ENCODE measurements around the gene ZNF593. TPM values are rescaled to one million over a fixed set of nuclear protein-coding genes. Genes with fewer than 3 reads are reported as not detected.

Gene ZNF593
- total RNA-seq, 8 experiments from 2014 or later, result 29.9 to 109 (median 47.4) TPM

GRCh38 chr1:26132128-26132833 is 37.4 kb upstream of the ZNF593 start:
- H3K4me3 ChIP-seq, result no peak overlapping the region
- in situ Hi-C loops (cut with MboI; ENCODE audit: low pct_unique_long_range_greater_than_20kb in 2 of 9, low sequenced_read_pairs in 9 of 9, unreplicated experiment in 9 of 9), result no loop called here
- peaks cover 0 to 5% of the 10 kb centered on the region in 2 donors for H3K4me1 ChIP-seq (replicated peaks in 1 of 2)
- no peak overlapping the region for H3K27ac ChIP-seq
- ATAC-seq (replicated peaks in 6 of 8), result peak in 3 of 8 experiments; percentile 94 to 95 (median 95)
- WGBS, 10 experiments, result 10 to 85% (median 62%) methylated on average over 1 to 5 of the region's 5 CpGs; no CpG with 5 or more reads in 1 of the 10 experiments

GRCh38 chr1:26132834-26133167 is 36.9 kb upstream of the ZNF593 start:
- H3K4me3 ChIP-seq, result no peak overlapping the region
- ATAC-seq (replicated peaks in 6 of 8), result no peak
- peaks cover 0 to 3% of the 10 kb centered on the region in 2 donors for H3K4me1 ChIP-seq (replicated peaks in 1 of 2)
- WGBS, 10 experiments, result 31 to 100% (median 100%) methylated on average over 1 to 2 of the region's 2 CpGs; no CpG with 5 or more reads in 3 of the 10 experiments
- no peak overlapping the region for H3K27ac ChIP-seq
- in situ Hi-C loops (cut with MboI; ENCODE audit: low pct_unique_long_range_greater_than_20kb in 2 of 9, low sequenced_read_pairs in 9 of 9, unreplicated experiment in 9 of 9), result no loop called here

- 20 to 89% (median 76%) methylated on average over 1 to 3 of the region's 3 CpGs; no CpG with 5 or more reads in 2 of the 10 experiments for WGBS, 10 experiments
- no peak overlapping the region for H3K27ac ChIP-seq
- no peak for ATAC-seq (replicated peaks in 6 of 8)
- in situ Hi-C loops (cut with MboI; ENCODE audit: low pct_unique_long_range_greater_than_20kb in 2 of 9, low sequenced_read_pairs in 9 of 9, unreplicated experiment in 9 of 9), result no loop called here
- peaks cover 0 to 3% of the 10 kb centered on the region in 2 donors for H3K4me1 ChIP-seq (replicated peaks in 1 of 2)
- H3K4me3 ChIP-seq, result no peak overlapping the region
Measured at GRCh38 chr1:26134466-26134865, 35.2 kb upstream of the ZNF593 start.

GRCh38 chr1:26138974-26139558 is 30.6 kb upstream of the ZNF593 start:
- no peak for ATAC-seq (replicated peaks in 6 of 8)
- in situ Hi-C loops (cut with MboI; ENCODE audit: low pct_unique_long_range_greater_than_20kb in 2 of 9, low sequenced_read_pairs in 9 of 9, unreplicated experiment in 9 of 9), result no loop called here
- 25 to 89% (median 75%) methylated on average over 1 to 3 of the region's 3 CpGs; no CpG with 5 or more reads in 1 of the 10 experiments for WGBS, 10 experiments
- H3K4me1 ChIP-seq (replicated peaks in 1 of 2), result no peaks in the 10 kb centered on the region
- H3K27ac ChIP-seq, result no peak overlapping the region
- no peak overlapping the region for H3K4me3 ChIP-seq

- WGBS, 10 experiments, result 80 to 100% (median 94%) methylated on average over 1 to 8 of the region's 8 CpGs; no CpG with 5 or more reads in 1 of the 10 experiments
- H3K4me3 ChIP-seq, result no peak overlapping the region
- no peak overlapping the region for H3K27ac ChIP-seq
- no peak for ATAC-seq (replicated peaks in 6 of 8)
- peaks cover 0 to 2% of the 10 kb centered on the region in 2 donors for H3K4me1 ChIP-seq (replicated peaks in 1 of 2)
- in situ Hi-C loops (cut with MboI; ENCODE audit: low pct_unique_long_range_greater_than_20kb in 2 of 9, low sequenced_read_pairs in 9 of 9, unreplicated experiment in 9 of 9), result no loop called here
Measured at GRCh38 chr1:26142159-26142558, 27.5 kb upstream of the ZNF593 start.

- Histone ChIP-seq H3K4me1 (replicated peaks in 1 of 2) (peaks cover 0 to 2% of the 10 kb centered on the region in 2 donors), H3K4me3 (no peak overlapping the region), H3K27ac (no peak overlapping the region)
- in situ Hi-C loops (cut with MboI; ENCODE audit: low pct_unique_long_range_greater_than_20kb in 2 of 9, low sequenced_read_pairs in 9 of 9, unreplicated experiment in 9 of 9), result no loop called here
- WGBS, 10 experiments, result 0 to 54% (median 8%) methylated on average over 4 to 18 of the region's 19 CpGs; no CpG with 5 or more reads in 3 of the 10 experiments
- peak; percentile 88 to 100 (median 94) for ATAC-seq (replicated peaks in 6 of 8)
Measured at GRCh38 chr1:26145041-26145959, 24.4 kb upstream of the ZNF593 start.

GRCh38 chr1:26145960-26146294 is 23.8 kb upstream of the ZNF593 start:
- WGBS, 10 experiments, result 0 to 100% (median 52%) methylated on average over 1 to 6 of the region's 6 CpGs; no CpG with 5 or more reads in 4 of the 10 experiments
- Histone ChIP-seq H3K27ac (no peak overlapping the region), H3K4me3 (no peak overlapping the region), H3K4me1 (replicated peaks in 1 of 2) (peaks cover 0 to 2% of the 10 kb centered on the region in 2 donors)
- peak in 2 of 8 experiments; percentile 12 to 14 for ATAC-seq (replicated peaks in 6 of 8)
- in situ Hi-C loops (cut with MboI; ENCODE audit: low pct_unique_long_range_greater_than_20kb in 2 of 9, low sequenced_read_pairs in 9 of 9, unreplicated experiment in 9 of 9), result no loop called here

- H3K4me1 ChIP-seq (replicated peaks in 1 of 2), result peaks cover 0 to 2% of the 10 kb centered on the region in 2 donors
- in situ Hi-C loops (cut with MboI; ENCODE audit: low pct_unique_long_range_greater_than_20kb in 2 of 9, low sequenced_read_pairs in 9 of 9, unreplicated experiment in 9 of 9), result no loop called here
- H3K4me3 ChIP-seq, result no peak overlapping the region
- no peak overlapping the region for H3K27ac ChIP-seq
- ATAC-seq (replicated peaks in 6 of 8), result no peak
Measured at GRCh38 chr1:26148887-26149286, 20.8 kb upstream of the ZNF593 start.

GRCh38 chr1:26153966-26154532 is 15.7 kb upstream of the ZNF593 start:
- in situ Hi-C loops (cut with MboI; ENCODE audit: low pct_unique_long_range_greater_than_20kb in 2 of 9, low sequenced_read_pairs in 9 of 9, unreplicated experiment in 9 of 9), result loop anchor here in 2 of 9 experiments (10.0 kb wide), 1 partner anchor 49 kb away; no protein-coding TSS in a partner anchor
- no peak for ATAC-seq (replicated peaks in 6 of 8)
- Histone ChIP-seq H3K27ac (no peak overlapping the region), H3K4me3 (no peak overlapping the region), H3K4me1 (replicated peaks in 1 of 2) (peaks cover 28 to 39% of the 10 kb centered on the region in 2 donors)
- 38 to 90% (median 72%) methylated on average over 2 to 5 of the region's 5 CpGs; no CpG with 5 or more reads in 1 of the 10 experiments for WGBS, 10 experiments

GRCh38 chr1:26154750-26155149 is 15.0 kb upstream of the ZNF593 start:
- WGBS, 10 experiments, result 0 to 57% (median 32%) methylated on average over 1 to 6 of the region's 9 CpGs; no CpG with 5 or more reads in 4 of the 10 experiments
- in situ Hi-C loops (cut with MboI; ENCODE audit: low pct_unique_long_range_greater_than_20kb in 2 of 9, low sequenced_read_pairs in 9 of 9, unreplicated experiment in 9 of 9), result loop anchor here in 2 of 9 experiments (10.0 kb wide), 1 partner anchor 50 kb away; no protein-coding TSS in a partner anchor
- no peak overlapping the region for H3K4me3 ChIP-seq
- H3K4me1 ChIP-seq (replicated peaks in 1 of 2), result peaks cover 35 to 46% of the 10 kb centered on the region in 2 donors
- H3K27ac ChIP-seq, result peak overlapping the region in 1 of 2 donors; percentile 39
- ATAC-seq (replicated peaks in 6 of 8), result peak; percentile 11 to 68 (median 58)

GRCh38 chr1:26155370-26156284 is 14.1 kb upstream of the ZNF593 start:
- H3K27ac ChIP-seq, result no peak overlapping the region
- 0 to 85% (median 59%) methylated on average over 1 to 13 of the region's 21 CpGs; no CpG with 5 or more reads in 2 of the 10 experiments for WGBS, 10 experiments
- peak in 4 of 8 experiments; percentile 12 to 34 (median 20) for ATAC-seq (replicated peaks in 6 of 8)
- peaks cover 40 to 52% of the 10 kb centered on the region in 2 donors for H3K4me1 ChIP-seq (replicated peaks in 1 of 2)
- in situ Hi-C loops (cut with MboI; ENCODE audit: low pct_unique_long_range_greater_than_20kb in 2 of 9, low sequenced_read_pairs in 9 of 9, unreplicated experiment in 9 of 9), result loop anchor here in 2 of 9 experiments (10.0 kb wide), 1 partner anchor 51 kb away; no protein-coding TSS in a partner anchor
- H3K4me3 ChIP-seq, result no peak overlapping the region

Measured in motor neuron (in vitro differentiated cells).